ENCODE results near the gene APOL3.

DNA sequence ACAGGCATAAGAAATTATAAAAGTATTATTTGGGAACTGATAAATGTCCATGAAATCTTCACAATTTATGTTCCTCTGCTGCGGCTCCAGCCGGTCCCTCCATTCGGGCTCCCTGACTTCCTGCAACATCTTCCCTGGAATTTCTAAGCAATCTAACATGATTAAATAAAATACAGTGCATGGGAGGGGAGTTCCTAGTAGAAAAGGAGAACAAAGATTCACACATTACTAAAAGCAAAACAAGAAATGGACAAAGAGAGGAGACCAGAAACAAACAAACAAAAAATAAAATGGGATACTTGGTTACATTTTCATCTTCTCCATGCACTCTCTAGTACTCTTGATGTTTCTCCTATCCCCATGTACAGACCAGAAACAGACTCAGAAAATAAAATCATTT, 49.7 kb upstream of the APOL3 start:
- TF ChIP-seq TCF7L2 (IDR thresholded peaks at IDR 0.05; ENCODE audit: low read depth, low read length) (no peak), POLR2AphosphoS5 (IDR thresholded peaks at IDR 0.05; ENCODE audit: low read depth, low read length) (no peak), SIN3A (IDR thresholded peaks at IDR 0.05; ENCODE audit: borderline replicate concordance, insufficient read depth, low read depth, low read length) (no peak)
- TF ChIP-seq, protein P1, sequence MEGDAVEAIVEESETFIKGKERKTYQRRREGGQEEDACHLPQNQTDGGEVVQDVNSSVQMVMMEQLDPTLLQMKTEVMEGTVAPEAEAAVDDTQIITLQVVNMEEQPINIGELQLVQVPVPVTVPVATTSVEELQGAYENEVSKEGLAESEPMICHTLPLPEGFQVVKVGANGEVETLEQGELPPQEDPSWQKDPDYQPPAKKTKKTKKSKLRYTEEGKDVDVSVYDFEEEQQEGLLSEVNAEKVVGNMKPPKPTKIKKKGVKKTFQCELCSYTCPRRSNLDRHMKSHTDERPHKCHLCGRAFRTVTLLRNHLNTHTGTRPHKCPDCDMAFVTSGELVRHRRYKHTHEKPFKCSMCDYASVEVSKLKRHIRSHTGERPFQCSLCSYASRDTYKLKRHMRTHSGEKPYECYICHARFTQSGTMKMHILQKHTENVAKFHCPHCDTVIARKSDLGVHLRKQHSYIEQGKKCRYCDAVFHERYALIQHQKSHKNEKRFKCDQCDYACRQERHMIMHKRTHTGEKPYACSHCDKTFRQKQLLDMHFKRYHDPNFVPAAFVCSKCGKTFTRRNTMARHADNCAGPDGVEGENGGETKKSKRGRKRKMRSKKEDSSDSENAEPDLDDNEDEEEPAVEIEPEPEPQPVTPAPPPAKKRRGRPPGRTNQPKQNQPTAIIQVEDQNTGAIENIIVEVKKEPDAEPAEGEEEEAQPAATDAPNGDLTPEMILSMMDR (IDR thresholded peaks at IDR 0.05) = no peak
